ENCODE results near the gene NUP37. TPM values are rescaled to one million over a fixed set of nuclear protein-coding genes. Genes with fewer than 3 reads are reported as not detected.

NUP37 gene
- total RNA-seq, 1 donor from 2014 or later = 19.1 TPM

DNA sequence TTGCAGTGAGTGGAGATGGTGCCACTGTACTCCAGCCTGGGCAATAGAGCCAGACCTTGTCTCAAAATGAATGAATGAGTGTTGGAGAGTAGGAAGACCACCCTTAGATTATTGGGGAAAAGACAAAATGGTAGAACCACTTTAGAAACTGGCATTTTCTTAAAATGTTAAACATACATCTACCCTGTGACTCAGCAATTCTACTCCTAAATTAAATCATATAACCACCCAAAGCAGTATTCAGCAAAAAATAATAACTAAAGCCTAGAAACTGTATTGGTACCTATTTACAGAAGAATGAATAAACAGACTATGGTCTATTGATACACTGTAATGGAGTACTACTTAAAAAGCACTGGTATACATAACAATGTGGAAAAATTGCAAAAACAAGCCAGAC lies 9.1 kb downstream of the NUP37 start:
- H3K27ac ChIP-seq = no peak overlapping the region
- H3K36me3 ChIP-seq = peaks cover 63% of the 10 kb centered on the region
- no peak for DNase-seq
- intact Hi-C loops (cut with DNase I) = no loop called here
- no peaks in the 10 kb centered on the region for H3K4me1 ChIP-seq
- TF ChIP-seq, protein P1, sequence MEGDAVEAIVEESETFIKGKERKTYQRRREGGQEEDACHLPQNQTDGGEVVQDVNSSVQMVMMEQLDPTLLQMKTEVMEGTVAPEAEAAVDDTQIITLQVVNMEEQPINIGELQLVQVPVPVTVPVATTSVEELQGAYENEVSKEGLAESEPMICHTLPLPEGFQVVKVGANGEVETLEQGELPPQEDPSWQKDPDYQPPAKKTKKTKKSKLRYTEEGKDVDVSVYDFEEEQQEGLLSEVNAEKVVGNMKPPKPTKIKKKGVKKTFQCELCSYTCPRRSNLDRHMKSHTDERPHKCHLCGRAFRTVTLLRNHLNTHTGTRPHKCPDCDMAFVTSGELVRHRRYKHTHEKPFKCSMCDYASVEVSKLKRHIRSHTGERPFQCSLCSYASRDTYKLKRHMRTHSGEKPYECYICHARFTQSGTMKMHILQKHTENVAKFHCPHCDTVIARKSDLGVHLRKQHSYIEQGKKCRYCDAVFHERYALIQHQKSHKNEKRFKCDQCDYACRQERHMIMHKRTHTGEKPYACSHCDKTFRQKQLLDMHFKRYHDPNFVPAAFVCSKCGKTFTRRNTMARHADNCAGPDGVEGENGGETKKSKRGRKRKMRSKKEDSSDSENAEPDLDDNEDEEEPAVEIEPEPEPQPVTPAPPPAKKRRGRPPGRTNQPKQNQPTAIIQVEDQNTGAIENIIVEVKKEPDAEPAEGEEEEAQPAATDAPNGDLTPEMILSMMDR (IDR thresholded peaks at IDR 0.05) = no peak
- H3K27me3 ChIP-seq (ENCODE audit: low read depth) = no peaks in the 10 kb centered on the region
- H3K9me3 ChIP-seq = no peaks in the 10 kb centered on the region
- no peak for ATAC-seq
- H3K4me3 ChIP-seq = no peak overlapping the region

DNA sequence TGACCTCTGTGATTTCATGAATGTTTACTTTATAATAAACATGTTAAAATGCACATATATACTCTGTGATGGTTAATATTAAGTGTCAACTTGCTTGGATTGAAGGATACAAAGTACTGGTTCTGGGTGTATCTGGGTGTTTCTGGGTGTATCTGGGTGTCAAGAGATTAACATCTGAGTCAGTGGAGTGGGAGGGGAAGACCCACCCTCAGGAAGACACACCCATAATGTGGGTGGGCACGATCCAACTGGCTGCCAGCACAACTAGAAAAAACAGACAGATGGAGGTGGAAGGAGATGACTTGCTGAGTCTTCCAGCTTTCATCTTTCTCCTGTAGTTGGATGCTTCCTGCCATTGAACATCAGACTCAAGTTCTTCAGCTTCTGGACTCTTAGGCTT lies 11.9 kb downstream of the NUP37 start:
- Histone ChIP-seq H3K9me3 (no peaks in the 10 kb centered on the region), H3K36me3 (peaks cover 62% of the 10 kb centered on the region), H3K27ac (no peak overlapping the region), H3K27me3 (ENCODE audit: low read depth) (no peaks in the 10 kb centered on the region), H3K4me1 (no peaks in the 10 kb centered on the region), H3K4me3 (no peak overlapping the region)
- TF ChIP-seq, protein P1 (IDR thresholded peaks at IDR 0.05) = no peak
- no peak for DNase-seq
- ATAC-seq = no peak
- intact Hi-C loops (cut with DNase I) = no loop called here

DNA sequence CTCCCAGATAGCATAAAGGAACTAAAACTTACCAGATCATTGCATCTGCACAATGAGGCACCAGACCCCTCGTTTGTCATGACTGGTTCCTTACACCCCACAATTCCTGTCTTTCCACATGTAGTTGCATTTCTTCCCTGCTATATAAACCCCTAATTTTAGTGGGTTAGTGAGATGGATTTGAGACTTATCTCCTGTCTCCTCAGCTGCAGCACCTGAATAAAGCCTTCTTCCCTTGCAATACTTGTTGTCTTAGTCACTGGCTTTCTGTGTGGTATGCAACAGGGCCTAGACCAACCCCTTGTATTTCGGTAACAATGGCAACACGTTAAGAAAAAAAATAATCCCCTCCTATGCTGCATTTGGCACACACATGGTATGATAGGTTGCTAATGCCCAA lies 13.0 kb downstream of the NUP37 start:
- H3K4me1 ChIP-seq = no peaks in the 10 kb centered on the region
- ATAC-seq (no peak), DNase-seq (no peak)
- TF ChIP-seq, protein P1 (IDR thresholded peaks at IDR 0.05) = no peak
- H3K27ac ChIP-seq = no peak overlapping the region
- no peaks in the 10 kb centered on the region for H3K9me3 ChIP-seq
- H3K36me3 ChIP-seq = peaks cover 60% of the 10 kb centered on the region
- no peak overlapping the region for H3K4me3 ChIP-seq
- intact Hi-C loops (cut with DNase I) = no loop called here
- H3K27me3 ChIP-seq (ENCODE audit: low read depth) = no peaks in the 10 kb centered on the region

DNA sequence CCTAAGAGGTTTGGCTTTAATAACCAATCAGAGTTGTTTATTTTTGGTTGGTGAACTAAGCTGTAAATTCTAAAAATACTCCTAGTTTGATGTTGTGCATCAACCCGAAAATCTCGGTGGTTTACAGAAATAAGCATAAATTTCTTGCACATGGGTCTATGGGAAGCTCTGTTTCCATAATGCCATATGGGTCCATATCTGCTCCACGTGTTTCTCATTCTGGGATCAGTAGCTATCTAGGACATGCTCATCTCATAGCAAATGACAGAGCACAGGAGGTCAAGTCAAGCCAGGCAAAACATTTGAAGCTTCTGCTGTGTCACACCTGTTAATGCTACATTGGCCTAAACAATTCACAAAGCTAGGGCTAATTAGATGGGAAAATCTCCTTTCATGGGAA lies 23.1 kb downstream of the NUP37 start:
- TF ChIP-seq, protein P1 (IDR thresholded peaks at IDR 0.05) = no peak
- H3K27ac ChIP-seq = no peak overlapping the region
- ATAC-seq (no peak), DNase-seq (no peak)
- no peaks in the 10 kb centered on the region for H3K9me3 ChIP-seq
- H3K27me3 ChIP-seq (ENCODE audit: low read depth) = no peaks in the 10 kb centered on the region
- H3K4me3 ChIP-seq = no peak overlapping the region
- peaks cover 40% of the 10 kb centered on the region for H3K36me3 ChIP-seq
- intact Hi-C loops (cut with DNase I) = no loop called here
- no peaks in the 10 kb centered on the region for H3K4me1 ChIP-seq

DNA sequence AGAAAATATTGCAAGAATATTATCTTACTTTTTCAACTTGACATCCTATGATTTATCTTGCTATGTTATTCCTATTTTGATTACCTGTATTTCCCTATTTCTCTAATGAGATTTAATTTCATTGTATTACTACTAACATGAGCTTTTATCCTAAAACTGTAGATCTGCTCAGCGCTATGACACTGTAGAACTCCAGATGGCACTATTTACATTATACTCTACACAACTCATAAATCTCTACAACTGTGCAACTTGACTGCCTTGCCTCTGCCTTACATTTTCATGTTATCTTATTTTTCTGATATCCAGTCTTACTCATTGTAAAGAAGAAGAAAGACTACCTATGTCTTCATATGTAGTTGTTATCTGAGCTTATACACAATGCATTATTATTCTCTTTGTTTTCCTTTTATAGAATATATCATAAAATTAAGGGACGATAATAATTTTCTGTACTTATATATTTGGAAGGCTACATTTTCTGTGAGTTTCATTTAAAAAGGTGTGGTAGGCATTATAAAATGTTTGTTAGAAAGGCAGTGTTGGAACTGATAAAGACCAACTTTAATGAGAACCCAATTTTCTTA lies 24.1 kb downstream of the NUP37 start:
- Histone ChIP-seq H3K36me3 (peaks cover 40% of the 10 kb centered on the region), H3K9me3 (no peaks in the 10 kb centered on the region), H3K27me3 (ENCODE audit: low read depth) (no peaks in the 10 kb centered on the region), H3K4me3 (no peak overlapping the region), H3K4me1 (no peaks in the 10 kb centered on the region), H3K27ac (no peak overlapping the region)
- intact Hi-C loops (cut with DNase I) = no loop called here
- TF ChIP-seq, protein P1 (IDR thresholded peaks at IDR 0.05) = peak; percentile 24
- DNase-seq = no peak
- ATAC-seq = no peak

All from lower lobe of right lung (tissue), 2 donors.